ENCODE data around the gene ATXN7L2.

The ATXN7L2 gene

GRCh38 chr1:109513110-109513710 lies 29.5 kb downstream of the ATXN7L2 start:
- peaks cover 2% of the 10 kb centered on the region for H3K79me2 ChIP-seq (ENCODE audit: control insufficient read depth, insufficient read depth, low read length, poor library complexity)
- H2BK5ac ChIP-seq (ENCODE audit: low read depth, low read length, poor library complexity): no peak overlapping the region
- no peak overlapping the region for H3K4me2 ChIP-seq (ENCODE audit: low read length)
- no peak overlapping the region for H4K91ac ChIP-seq (ENCODE audit: low read depth, low read length)
- no peak overlapping the region for H2BK120ac ChIP-seq (ENCODE audit: insufficient read depth, low read length, poor library complexity)
- H3K23ac ChIP-seq (ENCODE audit: low read length): no peak overlapping the region
- H3K27me3 ChIP-seq (ENCODE audit: insufficient read depth, low read length): peaks cover 13% of the 10 kb centered on the region
- H3K27ac ChIP-seq (ENCODE audit: low read depth, low read length): no peak overlapping the region
- H3K4me1 ChIP-seq (ENCODE audit: control insufficient read depth in 1 of 2, insufficient read depth in 2 of 2, low read length in 2 of 2): peaks cover 6 to 7% of the 10 kb centered on the region in 2 experiments
- H2AK5ac ChIP-seq (ENCODE audit: low read length): no peak overlapping the region
- no peak overlapping the region for H3K4me3 ChIP-seq (ENCODE audit: low read depth, low read length)
- no peaks in the 10 kb centered on the region for H3K36me3 ChIP-seq (ENCODE audit: control insufficient read depth in 1 of 2, insufficient read depth in 2 of 2, low read length in 2 of 2)
- no peak overlapping the region for H3K4ac ChIP-seq (ENCODE audit: low read depth, low read length)
- no peaks in the 10 kb centered on the region for H3K9me3 ChIP-seq (ENCODE audit: insufficient read depth, low read depth, low read length)
- WGBS (ENCODE audit: extremely low coverage, insufficient coverage, insufficient read length): no CpG with 5 or more reads among the region's 2 CpGs
- no peak overlapping the region for H3K18ac ChIP-seq (ENCODE audit: low read length)
- H2BK12ac ChIP-seq (ENCODE audit: low read length): no peak overlapping the region
- no peaks in the 10 kb centered on the region for H3K79me1 ChIP-seq (ENCODE audit: low read length)
- no peak overlapping the region for H3K9ac ChIP-seq (ENCODE audit: low read length)
- no peak overlapping the region for H3K14ac ChIP-seq (ENCODE audit: low read length)
- no peak for DNase-seq
- H4K8ac ChIP-seq (ENCODE audit: low read depth, low read length): no peak overlapping the region
- no peak overlapping the region for H2AFZ ChIP-seq (ENCODE audit: insufficient read depth, low read length, poor library complexity)
- H4K12ac ChIP-seq (ENCODE audit: low read depth, low read length): no peak overlapping the region

GRCh38 chr1:109514846-109515245 lies 31.1 kb downstream of the ATXN7L2 start:
- no peaks in the 10 kb centered on the region for H3K79me1 ChIP-seq (ENCODE audit: low read length)
- H2BK120ac ChIP-seq (ENCODE audit: insufficient read depth, low read length, poor library complexity): no peak overlapping the region
- no peak overlapping the region for H4K12ac ChIP-seq (ENCODE audit: low read depth, low read length)
- H2BK12ac ChIP-seq (ENCODE audit: low read length): no peak overlapping the region
- no peak overlapping the region for H3K18ac ChIP-seq (ENCODE audit: low read length)
- H3K4me1 ChIP-seq (ENCODE audit: control insufficient read depth in 1 of 2, insufficient read depth in 2 of 2, low read length in 2 of 2): peaks cover 4 to 6% of the 10 kb centered on the region in 2 experiments
- no peaks in the 10 kb centered on the region for H3K9me3 ChIP-seq (ENCODE audit: insufficient read depth, low read depth, low read length)
- H3K4ac ChIP-seq (ENCODE audit: low read depth, low read length): no peak overlapping the region
- no peak overlapping the region for H3K14ac ChIP-seq (ENCODE audit: low read length)
- H3K36me3 ChIP-seq (ENCODE audit: control insufficient read depth in 1 of 2, insufficient read depth in 2 of 2, low read length in 2 of 2): no peaks in the 10 kb centered on the region
- no peak overlapping the region for H4K8ac ChIP-seq (ENCODE audit: low read depth, low read length)
- H2BK5ac ChIP-seq (ENCODE audit: low read depth, low read length, poor library complexity): no peak overlapping the region
- no peak overlapping the region for H3K23ac ChIP-seq (ENCODE audit: low read length)
- no peak overlapping the region for H3K9ac ChIP-seq (ENCODE audit: low read length)
- peaks cover 3% of the 10 kb centered on the region for H3K27me3 ChIP-seq (ENCODE audit: insufficient read depth, low read length)
- no peak overlapping the region for H2AK5ac ChIP-seq (ENCODE audit: low read length)
- no peak overlapping the region for H4K91ac ChIP-seq (ENCODE audit: low read depth, low read length)
- H3K4me2 ChIP-seq (ENCODE audit: low read length): no peak overlapping the region
- H3K79me2 ChIP-seq (ENCODE audit: control insufficient read depth, insufficient read depth, low read length, poor library complexity): no peaks in the 10 kb centered on the region
- no peak overlapping the region for H3K4me3 ChIP-seq (ENCODE audit: low read depth, low read length)
- peak in 1 of 2 donors; percentile 7 for DNase-seq
- no peak overlapping the region for H2AFZ ChIP-seq (ENCODE audit: insufficient read depth, low read length, poor library complexity)
- no CpG with 5 or more reads among the region's 3 CpGs for whole genome bisulfite sequencing (ENCODE audit: extremely low coverage, insufficient coverage, insufficient read length)
- H3K27ac ChIP-seq (ENCODE audit: low read depth, low read length): no peak overlapping the region

DNA sequence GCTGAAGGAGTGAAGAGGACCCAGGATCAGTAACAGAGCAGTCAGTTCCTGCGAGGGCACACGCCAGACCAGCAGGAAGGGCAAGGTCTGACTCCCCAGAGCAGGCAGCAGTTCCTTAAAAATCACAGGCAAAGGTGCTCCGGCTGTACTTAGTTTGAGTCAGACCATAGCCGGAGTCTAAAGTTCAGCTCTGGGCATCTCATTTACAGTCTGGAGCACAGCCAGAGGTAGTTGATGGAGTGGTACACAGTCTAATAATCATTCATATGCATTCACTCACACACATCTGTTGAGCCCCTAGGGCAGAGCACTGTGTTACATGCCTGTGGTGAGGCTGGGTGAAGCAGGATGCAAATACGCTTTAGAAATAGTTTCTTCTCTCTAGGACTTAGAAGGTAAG lies 33.2 kb downstream of the ATXN7L2 start:
- H3K79me2 ChIP-seq (ENCODE audit: control insufficient read depth, insufficient read depth, low read length, poor library complexity): no peaks in the 10 kb centered on the region
- H3K79me1 ChIP-seq (ENCODE audit: low read length): no peaks in the 10 kb centered on the region
- no peaks in the 10 kb centered on the region for H3K27me3 ChIP-seq (ENCODE audit: insufficient read depth, low read length)
- no peak overlapping the region for H3K27ac ChIP-seq (ENCODE audit: low read depth, low read length)
- H3K9ac ChIP-seq (ENCODE audit: low read length): no peak overlapping the region
- peaks cover 0 to 2% of the 10 kb centered on the region in 2 experiments for H3K4me1 ChIP-seq (ENCODE audit: control insufficient read depth in 1 of 2, insufficient read depth in 2 of 2, low read length in 2 of 2)
- no peak overlapping the region for H2BK120ac ChIP-seq (ENCODE audit: insufficient read depth, low read length, poor library complexity)
- H3K23ac ChIP-seq (ENCODE audit: low read length): no peak overlapping the region
- no peak overlapping the region for H3K4me3 ChIP-seq (ENCODE audit: low read depth, low read length)
- H3K36me3 ChIP-seq (ENCODE audit: control insufficient read depth in 1 of 2, insufficient read depth in 2 of 2, low read length in 2 of 2): no peaks in the 10 kb centered on the region
- H4K8ac ChIP-seq (ENCODE audit: low read depth, low read length): no peak overlapping the region
- no peak overlapping the region for H2AFZ ChIP-seq (ENCODE audit: insufficient read depth, low read length, poor library complexity)
- no peak overlapping the region for H4K91ac ChIP-seq (ENCODE audit: low read depth, low read length)
- no peak overlapping the region for H3K4ac ChIP-seq (ENCODE audit: low read depth, low read length)
- no peak overlapping the region for H3K18ac ChIP-seq (ENCODE audit: low read length)
- WGBS (ENCODE audit: extremely low coverage, insufficient coverage, insufficient read length): no CpG with 5 or more reads among the region's 5 CpGs
- H2BK5ac ChIP-seq (ENCODE audit: low read depth, low read length, poor library complexity): no peak overlapping the region
- H3K4me2 ChIP-seq (ENCODE audit: low read length): no peak overlapping the region
- H2BK12ac ChIP-seq (ENCODE audit: low read length): no peak overlapping the region
- H3K14ac ChIP-seq (ENCODE audit: low read length): no peak overlapping the region
- H4K12ac ChIP-seq (ENCODE audit: low read depth, low read length): no peak overlapping the region
- no peak overlapping the region for H2AK5ac ChIP-seq (ENCODE audit: low read length)
- no peaks in the 10 kb centered on the region for H3K9me3 ChIP-seq (ENCODE audit: insufficient read depth, low read depth, low read length)
- DNase-seq: no peak

GRCh38 chr1:109517337-109517736 lies 33.6 kb downstream of the ATXN7L2 start:
- Histone ChIP-seq H4K91ac (ENCODE audit: low read depth, low read length) (no peak overlapping the region), H2BK120ac (ENCODE audit: insufficient read depth, low read length, poor library complexity) (no peak overlapping the region), H3K18ac (ENCODE audit: low read length) (no peak overlapping the region), H3K9me3 (ENCODE audit: insufficient read depth, low read depth, low read length) (no peaks in the 10 kb centered on the region), H3K4ac (ENCODE audit: low read depth, low read length) (no peak overlapping the region), H3K4me2 (ENCODE audit: low read length) (no peak overlapping the region), H3K79me1 (ENCODE audit: low read length) (no peaks in the 10 kb centered on the region), H2AFZ (ENCODE audit: insufficient read depth, low read length, poor library complexity) (no peak overlapping the region), H3K27me3 (ENCODE audit: insufficient read depth, low read length) (no peaks in the 10 kb centered on the region), H3K14ac (ENCODE audit: low read length) (no peak overlapping the region), H3K23ac (ENCODE audit: low read length) (no peak overlapping the region), H3K9ac (ENCODE audit: low read length) (no peak overlapping the region), H4K8ac (ENCODE audit: low read depth, low read length) (no peak overlapping the region), H3K27ac (ENCODE audit: low read depth, low read length) (no peak overlapping the region), H4K12ac (ENCODE audit: low read depth, low read length) (no peak overlapping the region), H3K4me1 (ENCODE audit: control insufficient read depth in 1 of 2, insufficient read depth in 2 of 2, low read length in 2 of 2) (peaks cover 0 to 2% of the 10 kb centered on the region in 2 experiments), H3K36me3 (ENCODE audit: control insufficient read depth in 1 of 2, insufficient read depth in 2 of 2, low read length in 2 of 2) (no peaks in the 10 kb centered on the region), H2BK12ac (ENCODE audit: low read length) (no peak overlapping the region), H3K79me2 (ENCODE audit: control insufficient read depth, insufficient read depth, low read length, poor library complexity) (no peaks in the 10 kb centered on the region), H2BK5ac (ENCODE audit: low read depth, low read length, poor library complexity) (no peak overlapping the region), H3K4me3 (ENCODE audit: low read depth, low read length) (no peak overlapping the region), H2AK5ac (ENCODE audit: low read length) (no peak overlapping the region)
- no peak for DNase-seq
- no CpG with 5 or more reads among the region's 5 CpGs for WGBS (ENCODE audit: extremely low coverage, insufficient coverage, insufficient read length)
